ENCODE data around the gene NCAPD3. TPM values are rescaled to one million over a fixed set of nuclear protein-coding genes. Genes with fewer than 3 reads are reported as not detected.

The NCAPD3 gene
- total RNA-seq, 1 donor from 2014 or later: 4.2 TPM

GRCh38 chr11:134155456-134155855 is 68.3 kb downstream of the NCAPD3 start:
- no peak overlapping the region for H3K4me3 ChIP-seq (ENCODE audit: low read depth, low read length)
- FAIRE-seq: no peak
- peaks cover 4% of the 10 kb centered on the region for H3K36me3 ChIP-seq (ENCODE audit: control insufficient read depth, insufficient read depth, low read length)
- H3K27me3 ChIP-seq (ENCODE audit: control insufficient read depth, insufficient read depth, low read length): no peaks in the 10 kb centered on the region
- no peak for TF ChIP-seq CTCF (IDR thresholded peaks at IDR 0.05; ENCODE audit: insufficient read depth, low read length, severe bottlenecking)
- DNase-seq (ENCODE audit: low read depth): no peak

- Histone ChIP-seq H3K27me3 (ENCODE audit: control insufficient read depth, insufficient read depth, low read length) (no peaks in the 10 kb centered on the region), H3K36me3 (ENCODE audit: control insufficient read depth, insufficient read depth, low read length) (peaks cover 3% of the 10 kb centered on the region), H3K4me3 (ENCODE audit: low read depth, low read length) (no peak overlapping the region)
- DNase-seq (ENCODE audit: low read depth) (no peak), FAIRE-seq (no peak)
- TF ChIP-seq CTCF (IDR thresholded peaks at IDR 0.05; ENCODE audit: insufficient read depth, low read length, severe bottlenecking): no peak
Measured at GRCh38 chr11:134154441-134154840, 69.3 kb downstream of the NCAPD3 start.

- Histone ChIP-seq H3K27me3 (ENCODE audit: control insufficient read depth, insufficient read depth, low read length) (no peaks in the 10 kb centered on the region), H3K4me3 (ENCODE audit: low read depth, low read length) (no peak overlapping the region), H3K36me3 (ENCODE audit: control insufficient read depth, insufficient read depth, low read length) (peaks cover 2% of the 10 kb centered on the region)
- DNase-seq (ENCODE audit: low read depth) (no peak), FAIRE-seq (no peak)
- no peak for TF ChIP-seq CTCF (IDR thresholded peaks at IDR 0.05; ENCODE audit: insufficient read depth, low read length, severe bottlenecking)
Measured at GRCh38 chr11:134153147-134153905, 70.4 kb downstream of the NCAPD3 start.

GRCh38 chr11:134152696-134153095 is 71.1 kb downstream of the NCAPD3 start:
- no peaks in the 10 kb centered on the region for H3K36me3 ChIP-seq (ENCODE audit: control insufficient read depth, insufficient read depth, low read length)
- TF ChIP-seq CTCF (IDR thresholded peaks at IDR 0.05; ENCODE audit: insufficient read depth, low read length, severe bottlenecking): no peak
- no peaks in the 10 kb centered on the region for H3K27me3 ChIP-seq (ENCODE audit: control insufficient read depth, insufficient read depth, low read length)
- H3K4me3 ChIP-seq (ENCODE audit: low read depth, low read length): no peak overlapping the region
- DNase-seq (ENCODE audit: low read depth) (no peak), FAIRE-seq (no peak)

GRCh38 chr11:134151083-134151747 is 72.6 kb downstream of the NCAPD3 start:
- no peaks in the 10 kb centered on the region for H3K36me3 ChIP-seq (ENCODE audit: control insufficient read depth, insufficient read depth, low read length)
- FAIRE-seq (no peak), DNase-seq (ENCODE audit: low read depth) (no peak)
- no peak for TF ChIP-seq CTCF (IDR thresholded peaks at IDR 0.05; ENCODE audit: insufficient read depth, low read length, severe bottlenecking)
- no peaks in the 10 kb centered on the region for H3K27me3 ChIP-seq (ENCODE audit: control insufficient read depth, insufficient read depth, low read length)
- no peak overlapping the region for H3K4me3 ChIP-seq (ENCODE audit: low read depth, low read length)

Measured in bronchial epithelial cell (primary cell).